GM18520 (cell line): ENCODE measurements around the gene ERV3-1.
"Not testable (repeated sequence)": the region's sequence is repeated elsewhere in the genome, so short reads cannot be mapped to it uniquely, and the experiment has no call there.

Experiments used
- ATAC-seq: cut with Tn5 transposase; IDR thresholded peaks from one replicate; pipeline ENCODE4 v1.9.1; 2021; ENCODE audit not compliant: unreplicated experiment

ERV3-1 gene

GRCh38 chr7:65006094-65006992, at the start of gene ERV3-1:
Gene ERV3-1, minus strand, starts transcription at chr7:65006687. Its CDS starts 13,661 bp downstream, at chr7:64993026.
- ATAC-seq, result peak; percentile 100

GRCh38 chr7:65055786-65056185, 49.3 kb upstream of the ERV3-1 start:
- not testable (repeated sequence) for ATAC-seq

GRCh38 chr7:65054466-65054994, 48.0 kb upstream of the ERV3-1 start:
- ATAC-seq, result not testable (repeated sequence)

GRCh38 chr7:65051654-65052053, 45.2 kb upstream of the ERV3-1 start:
- ATAC-seq, result not testable (repeated sequence)

- not testable (repeated sequence) for ATAC-seq
These were observed 44.7 kb upstream of the ERV3-1 start for GRCh38 chr7:65051139-65051538.

GRCh38 chr7:65046329-65046728, 39.8 kb upstream of the ERV3-1 start:
- not testable (repeated sequence) for ATAC-seq

GRCh38 chr7:65045589-65045988, 39.1 kb upstream of the ERV3-1 start:
- ATAC-seq, result not testable (repeated sequence)

GRCh38 chr7:65038767-65039166, 32.3 kb upstream of the ERV3-1 start:
- peak; percentile 4 for ATAC-seq

- peak; percentile 83 for ATAC-seq
These were observed 31.5 kb upstream of the ERV3-1 start for GRCh38 chr7:65037740-65038688.

- ATAC-seq, result not testable (repeated sequence)
These were observed 30.0 kb upstream of the ERV3-1 start for GRCh38 chr7:65036526-65036925.

GRCh38 chr7:65035469-65035868, 29.0 kb upstream of the ERV3-1 start:
- not testable (repeated sequence) for ATAC-seq

GRCh38 chr7:65034120-65034782, 27.8 kb upstream of the ERV3-1 start:
- not testable (repeated sequence) for ATAC-seq

- not testable (repeated sequence) for ATAC-seq
These were observed 26.9 kb upstream of the ERV3-1 start for GRCh38 chr7:65033391-65033790.

GRCh38 chr7:65025023-65025422, 18.5 kb upstream of the ERV3-1 start:
- ATAC-seq, result not testable (repeated sequence)

- not testable (repeated sequence) for ATAC-seq
These were observed 14.5 kb upstream of the ERV3-1 start for GRCh38 chr7:65020978-65021377.

GRCh38 chr7:65009881-65010280, 3.4 kb upstream of the ERV3-1 start:
- ATAC-seq, result not testable (repeated sequence)

GRCh38 chr7:65009394-65009793, 2.9 kb upstream of the ERV3-1 start:
- not testable (repeated sequence) for ATAC-seq

- ATAC-seq, result not testable (repeated sequence)
These were observed 549 bp upstream of the ERV3-1 start for GRCh38 chr7:65007036-65007435.

- ATAC-seq, result no peak
These were observed 1.9 kb downstream of the ERV3-1 start for GRCh38 chr7:65004575-65004974.

- no peak for ATAC-seq
These were observed 3.4 kb downstream of the ERV3-1 start for GRCh38 chr7:65002972-65003585.
